NCI-H1417 treated with DMSO at 0.1 percent for 48 hours (cell line): ENCODE measurements around the gene TMEM239.
"Not testable (repeated sequence)": the region's sequence is repeated elsewhere in the genome, so short reads cannot be mapped to it uniquely, and the experiment has no call there.

Source experiments
- DNase-seq: peaks from one replicate; lab custom pipeline; 2025; lab: John Stamatoyannopoulos, UW

TMEM239 gene

DNA sequence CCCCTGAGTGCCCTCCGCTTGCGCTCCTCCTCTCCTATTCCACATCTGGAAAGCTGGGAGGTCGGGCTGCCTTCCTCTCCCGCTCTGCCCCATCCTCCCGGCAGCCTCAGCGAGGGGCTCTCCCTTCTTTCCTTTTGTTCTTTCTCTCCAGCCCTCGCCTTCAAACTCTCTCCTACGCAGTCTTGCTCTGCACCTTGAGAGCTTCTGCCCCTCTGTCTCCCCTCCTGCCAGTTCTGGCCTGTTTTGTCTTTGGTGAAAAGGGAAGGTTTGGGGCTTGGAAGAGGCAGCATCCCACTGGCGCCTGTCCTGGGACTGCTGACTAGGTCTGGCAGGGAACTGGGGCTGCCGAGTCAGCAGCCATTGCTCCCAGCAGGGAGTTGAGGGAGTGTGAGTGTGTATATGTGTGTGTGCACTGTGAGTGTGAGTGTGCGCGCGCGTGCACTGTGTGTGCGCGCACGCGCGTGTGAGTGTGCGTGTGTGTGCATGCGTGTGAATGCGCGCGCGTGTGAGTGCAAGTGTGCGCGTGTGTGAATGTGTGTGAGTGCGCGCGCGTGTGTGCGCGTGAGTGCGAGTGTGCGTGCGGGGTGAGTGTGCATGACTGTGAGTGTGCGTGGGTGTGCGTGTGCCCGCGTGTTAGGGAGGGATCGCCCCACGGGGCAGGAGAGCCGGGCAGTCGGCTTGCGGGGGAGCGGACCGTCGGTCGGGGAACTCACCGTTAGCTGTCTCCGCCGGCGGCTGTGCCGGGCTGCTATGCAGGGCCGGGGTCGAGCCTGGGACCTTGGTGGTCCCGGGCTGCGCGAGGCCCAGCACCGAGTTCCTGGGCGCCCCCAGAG lies 16.3 kb upstream of the TMEM239 start:
- no peak for DNase-seq

- no peak for DNase-seq
These were observed 15.5 kb upstream of the TMEM239 start, which contains the start of gene CPXM1 for GRCh38 chr20:2800521-2801285. CPXM1 (minus strand) TSS chr20:2800627; CDS start chr20:2800572, 55 bp downstream.

DNA sequence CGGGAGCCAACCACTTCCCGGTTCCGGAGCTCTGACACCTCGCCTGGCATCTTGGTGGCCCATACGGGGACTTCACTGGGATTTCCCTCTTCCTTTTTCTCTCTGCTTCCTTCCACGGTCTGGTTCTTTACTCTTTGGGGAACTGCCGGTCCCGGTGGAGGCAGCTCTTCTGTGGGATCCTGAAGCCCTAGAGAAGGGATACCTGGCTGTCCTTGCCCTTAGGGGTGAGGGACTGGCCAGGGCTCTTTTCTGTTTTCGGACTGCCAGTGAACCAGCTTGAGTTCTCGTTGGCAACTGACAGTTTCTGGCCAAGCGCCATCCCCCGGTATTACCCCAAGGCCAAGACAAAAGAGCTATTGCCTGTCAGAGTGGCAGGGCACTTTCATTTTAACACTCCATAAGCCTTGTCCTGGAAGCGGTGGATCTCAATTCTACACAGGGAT lies 14.9 kb upstream of the TMEM239 start:
- no peak for DNase-seq

- no peak for DNase-seq
These were observed 11.9 kb upstream of the TMEM239 start for GRCh38 chr20:2804041-2804828.

DNA sequence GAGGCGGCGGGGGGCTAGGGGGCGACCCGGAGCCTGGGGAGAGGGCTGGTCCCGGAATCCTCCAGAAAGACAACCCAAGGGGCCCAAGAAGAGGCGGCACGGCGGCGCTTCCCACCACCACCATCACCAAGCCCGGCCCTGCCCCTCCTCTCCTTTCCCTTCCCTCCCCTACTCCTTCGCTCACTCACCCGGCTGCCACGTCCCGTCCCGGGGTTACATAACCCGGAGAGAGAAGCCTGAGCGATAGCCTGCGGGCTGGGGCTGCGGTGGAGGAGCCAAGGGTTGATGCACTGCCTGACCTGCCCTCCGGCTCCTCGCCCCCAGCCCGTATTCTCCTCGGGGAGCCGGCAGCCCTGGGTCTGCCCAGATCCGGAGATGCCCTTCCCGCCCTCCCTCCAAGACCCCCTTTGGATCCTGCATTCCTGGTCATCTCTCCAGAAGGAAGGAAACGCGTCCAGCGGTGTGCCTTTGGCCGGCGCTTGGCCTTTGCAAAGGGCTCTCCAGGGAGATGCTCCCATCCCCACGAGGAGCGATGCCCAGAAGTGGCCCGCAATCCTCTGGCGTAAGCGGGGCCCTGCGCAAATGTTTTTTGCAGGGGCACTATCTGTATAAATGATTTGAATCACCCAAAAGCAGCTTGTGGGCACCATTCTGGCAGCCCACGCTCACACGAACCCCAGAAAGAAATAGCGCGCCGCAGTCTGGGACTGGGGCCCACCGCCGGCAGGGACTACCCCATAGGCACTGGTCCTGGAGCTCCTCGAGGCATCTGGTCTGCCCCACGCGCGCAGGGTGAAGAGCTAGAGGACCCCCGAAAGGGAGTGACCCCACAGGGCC lies 11.1 kb upstream of the TMEM239 start:
- no peak for DNase-seq

DNA sequence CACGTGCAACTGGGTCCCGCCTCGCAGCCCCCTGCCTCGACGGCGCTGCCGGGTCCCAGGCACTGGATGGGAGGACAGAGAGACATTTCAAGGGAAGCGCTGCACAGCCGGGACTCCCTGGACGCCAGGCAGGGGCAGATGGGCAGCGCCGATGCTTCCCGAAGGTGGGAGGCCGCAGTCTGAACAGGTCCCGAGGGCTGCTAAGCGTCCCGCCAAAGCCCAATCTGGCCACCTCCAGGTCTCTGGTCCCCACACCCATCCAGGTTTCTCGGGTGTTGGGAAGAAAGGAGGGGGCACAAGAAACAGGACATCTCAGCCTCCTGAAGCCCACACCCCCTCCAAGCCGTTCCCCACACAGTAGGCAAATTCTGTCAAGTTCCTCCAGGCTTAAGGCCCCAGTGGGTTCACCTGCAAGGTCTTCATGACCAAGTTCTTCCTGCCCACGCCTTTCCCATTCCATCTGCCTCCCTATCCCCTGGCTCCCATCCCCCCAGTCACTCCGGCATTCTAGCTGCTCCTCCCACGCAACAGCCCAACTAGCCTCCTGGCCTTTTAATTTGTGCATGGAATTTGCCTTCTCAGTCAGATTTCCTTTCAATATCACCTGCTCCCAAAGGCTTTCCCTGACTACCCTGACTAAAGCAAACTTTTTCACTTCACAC lies 10.3 kb upstream of the TMEM239 start:
- no peak for DNase-seq

GRCh38 chr20:2806351-2806701 lies 9.8 kb upstream of the TMEM239 start:
- no peak for DNase-seq

DNA sequence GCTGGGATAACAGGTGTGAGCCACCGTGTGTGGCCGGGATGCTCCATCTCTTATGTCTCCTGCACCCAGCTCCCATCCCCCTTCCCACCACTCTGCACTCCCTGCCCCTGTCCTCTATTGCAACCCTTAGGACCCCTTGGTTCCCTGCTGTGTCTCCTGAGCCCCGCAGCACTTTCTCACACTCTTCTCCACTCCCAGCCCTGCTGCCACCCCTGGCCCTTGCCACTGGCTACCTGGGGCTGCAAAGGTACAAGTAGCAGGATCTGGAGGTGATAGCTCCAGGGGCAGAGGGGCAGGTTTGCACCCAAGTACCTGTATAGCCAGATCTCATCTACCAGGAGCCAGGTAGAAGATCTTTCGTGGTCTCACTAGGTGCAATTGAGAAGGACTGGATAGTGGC lies 9.1 kb upstream of the TMEM239 start:
- no peak for DNase-seq

DNA sequence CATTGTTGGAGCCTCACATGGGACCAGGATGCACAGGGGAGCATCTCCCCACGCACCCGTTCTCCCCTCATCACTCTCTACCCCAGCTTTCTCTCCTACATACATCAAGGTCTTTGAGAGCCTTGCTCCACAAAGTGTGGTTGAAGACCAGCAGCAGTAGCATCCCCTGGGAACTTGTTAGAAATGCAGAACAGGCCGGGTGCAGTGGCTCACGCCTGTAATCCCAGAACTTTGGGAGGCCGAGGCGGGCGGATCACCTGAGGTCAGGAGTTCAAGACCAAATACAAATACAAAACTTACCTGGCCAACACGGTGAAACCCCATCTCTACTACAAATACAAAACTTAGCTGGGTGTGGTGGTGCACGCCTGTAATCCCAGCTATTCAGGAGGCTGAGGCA lies 8.2 kb upstream of the TMEM239 start:
- DNase-seq, result not testable (repeated sequence)

DNA sequence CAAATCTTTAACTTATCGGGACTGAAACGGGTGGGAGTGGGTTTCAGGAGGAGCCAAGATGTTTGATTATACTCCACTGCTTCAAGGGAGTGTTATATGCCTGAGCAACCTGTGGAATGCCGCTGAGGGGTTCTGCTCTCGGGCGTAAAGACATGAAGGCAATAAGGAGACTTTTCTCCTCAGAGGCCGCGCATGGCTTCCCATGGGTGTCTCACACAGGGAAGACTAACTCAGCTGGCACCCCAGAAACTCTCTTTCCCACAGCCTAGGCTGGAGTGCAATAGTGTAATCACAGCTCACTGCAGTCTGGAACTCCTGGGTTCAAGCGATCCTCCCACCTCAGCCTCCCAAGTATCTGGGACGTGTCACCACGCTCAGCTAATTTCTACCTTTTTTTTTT lies 6.5 kb upstream of the TMEM239 start:
- DNase-seq, result no peak

GRCh38 chr20:2812189-2812588 lies 4.0 kb upstream of the TMEM239 start:
- DNase-seq, result no peak

GRCh38 chr20:2814076-2814475 lies 2.1 kb upstream of the TMEM239 start:
- no peak for DNase-seq

- DNase-seq, result no peak
These were observed 1.5 kb upstream of the TMEM239 start, which contains the start of gene C20orf141 for GRCh38 chr20:2814587-2815051. C20orf141 (plus strand) TSS chr20:2814987; CDS start chr20:2815185, 198 bp downstream.

DNA sequence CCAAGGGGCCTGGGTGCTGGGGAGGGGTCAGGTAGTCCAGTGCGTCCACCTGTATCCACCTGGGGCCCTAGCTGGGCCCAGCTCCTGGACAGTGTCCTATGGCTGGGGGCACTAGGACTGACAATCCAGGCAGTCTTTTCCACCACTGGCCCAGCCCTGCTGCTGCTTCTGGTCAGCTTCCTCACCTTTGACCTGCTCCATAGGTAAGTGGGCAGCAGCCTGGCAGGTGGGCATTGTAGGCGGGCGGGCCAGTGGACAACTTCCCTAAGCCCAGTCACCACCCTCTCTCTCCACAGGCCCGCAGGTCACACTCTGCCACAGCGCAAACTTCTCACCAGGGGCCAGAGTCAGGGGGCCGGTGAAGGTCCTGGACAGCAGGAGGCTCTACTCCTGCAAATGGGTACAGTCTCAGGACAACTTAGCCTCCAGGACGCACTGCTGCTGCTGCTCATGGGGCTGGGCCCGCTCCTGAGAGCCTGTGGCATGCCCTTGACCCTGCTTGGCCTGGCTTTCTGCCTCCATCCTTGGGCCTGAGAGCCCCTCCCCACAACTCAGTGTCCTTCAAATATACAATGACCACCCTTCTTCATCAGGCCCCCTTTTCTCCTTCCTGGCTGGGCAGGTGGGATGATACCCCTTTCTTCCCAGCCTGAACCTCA lies 793 bp upstream of the TMEM239 start:
- DNase-seq, result no peak

- no peak for DNase-seq
These were observed 598 bp downstream of the TMEM239 start for GRCh38 chr20:2816583-2817340.

GRCh38 chr20:2817341-2817726 lies 1.2 kb downstream of the TMEM239 start:
- no peak for DNase-seq

GRCh38 chr20:2817891-2818595 lies 1.9 kb downstream of the TMEM239 start:
- no peak for DNase-seq

DNA sequence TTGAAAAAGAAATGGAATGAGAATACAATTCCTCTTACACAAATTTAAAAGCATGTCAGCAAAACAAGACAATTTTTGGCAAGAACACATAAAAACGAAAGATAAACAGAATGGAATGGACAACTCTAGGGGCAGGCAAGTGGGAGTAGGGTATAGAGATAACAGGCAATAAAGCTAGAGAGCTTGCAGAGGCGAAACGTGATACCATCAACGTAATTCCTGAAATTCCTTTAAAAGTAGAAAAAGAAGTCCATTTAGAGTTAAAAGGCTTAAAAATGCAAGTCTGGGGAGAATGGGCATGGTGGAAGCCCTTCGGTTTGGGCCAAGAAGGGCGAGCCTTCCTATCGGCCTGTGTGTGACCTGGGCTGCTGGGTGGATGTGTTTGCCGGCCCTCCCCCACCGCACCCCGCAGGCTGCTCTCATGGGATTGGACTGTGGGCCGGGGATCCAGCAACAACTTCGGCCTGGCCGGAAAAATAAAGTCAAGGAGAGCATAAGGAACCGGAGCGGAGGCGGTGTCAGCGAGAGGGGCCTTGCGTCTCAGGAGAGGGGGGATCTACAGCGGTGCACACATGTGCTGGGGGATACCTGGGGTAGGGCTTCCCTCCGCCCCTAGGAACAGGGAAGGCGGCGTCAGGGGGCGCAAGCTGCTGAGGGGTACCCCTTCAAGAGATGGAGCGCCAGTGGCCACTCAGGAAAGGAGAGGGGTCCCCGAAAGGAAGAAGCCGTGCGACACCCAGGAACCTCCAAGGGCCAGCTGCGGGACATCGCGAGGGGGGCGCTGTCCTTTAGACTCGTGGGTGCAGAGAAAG lies 4.1 kb downstream of the TMEM239 start:
- no peak for DNase-seq
